HS-5 (cell line): ENCODE measurements around the gene ANKRD11.

Experiments used
- DNase-seq: peaks from one replicate; pipeline ENCODE4 v3.0.0-alpha.2; 2012; ENCODE audit warnings: low read depth

The ANKRD11 gene

GRCh38 chr16:89490439-89491237 is at the start of gene ANKRD11:
Gene ANKRD11 (minus strand): TSS chr16:89490561. CDS start chr16:89317019, 173,542 bp downstream.
- DNase-seq, result peak; percentile 78

- no peak for DNase-seq
Observed at GRCh38 chr16:89538286-89538685, 47.9 kb upstream of the ANKRD11 start.

DNA sequence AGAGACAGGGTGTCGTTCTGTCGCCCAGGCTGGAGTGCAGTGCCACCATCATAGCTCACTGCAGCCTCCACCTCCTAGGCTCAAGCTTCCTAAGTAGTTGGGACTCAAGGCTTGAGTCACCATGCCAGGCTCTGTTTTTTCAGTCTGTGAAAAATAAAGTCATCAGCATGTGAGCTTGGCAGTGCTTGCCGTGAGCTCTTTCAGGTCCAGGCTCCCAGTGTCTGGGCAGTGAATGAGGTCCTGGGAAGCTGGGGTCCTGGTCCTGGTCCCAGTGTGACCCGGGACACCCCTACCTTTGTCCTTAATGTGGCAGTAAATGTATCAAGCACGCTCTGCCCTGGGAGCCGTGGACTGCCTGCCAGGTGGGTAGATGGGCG is 47.2 kb upstream of the ANKRD11 start:
- no peak for DNase-seq

DNA sequence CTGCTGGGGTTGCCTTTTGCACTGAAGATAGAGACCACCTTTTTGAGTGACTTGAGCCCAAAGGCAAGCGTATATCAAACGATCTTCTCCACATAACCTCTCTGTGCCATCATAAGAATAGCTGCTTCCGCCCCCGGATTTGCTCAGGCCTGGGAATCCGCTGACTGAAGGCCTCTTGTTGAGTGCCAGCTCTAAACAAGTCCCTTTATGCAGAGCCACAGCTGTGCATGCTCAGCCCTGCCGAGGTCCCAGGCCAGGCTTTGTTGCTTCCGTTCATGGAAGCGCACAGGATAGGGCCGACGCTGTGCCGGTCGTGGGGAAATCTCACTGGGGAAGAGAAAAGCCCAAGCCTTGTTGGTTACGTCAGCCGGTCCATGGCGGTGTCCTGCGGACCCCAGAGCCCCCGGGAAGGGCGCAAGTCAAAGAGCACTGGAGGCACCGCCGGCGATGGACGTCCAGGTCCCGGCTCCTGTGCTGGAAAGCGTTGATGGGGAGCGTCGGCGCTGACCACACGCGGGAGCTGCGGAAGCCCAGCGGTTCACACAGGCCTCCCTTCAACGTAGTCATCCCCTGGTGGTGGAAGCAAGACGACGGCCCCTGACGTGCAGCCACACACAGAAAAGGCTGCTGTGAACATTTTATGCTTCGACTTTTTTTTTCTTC is 46.7 kb upstream of the ANKRD11 start:
- DNase-seq, result no peak

DNA sequence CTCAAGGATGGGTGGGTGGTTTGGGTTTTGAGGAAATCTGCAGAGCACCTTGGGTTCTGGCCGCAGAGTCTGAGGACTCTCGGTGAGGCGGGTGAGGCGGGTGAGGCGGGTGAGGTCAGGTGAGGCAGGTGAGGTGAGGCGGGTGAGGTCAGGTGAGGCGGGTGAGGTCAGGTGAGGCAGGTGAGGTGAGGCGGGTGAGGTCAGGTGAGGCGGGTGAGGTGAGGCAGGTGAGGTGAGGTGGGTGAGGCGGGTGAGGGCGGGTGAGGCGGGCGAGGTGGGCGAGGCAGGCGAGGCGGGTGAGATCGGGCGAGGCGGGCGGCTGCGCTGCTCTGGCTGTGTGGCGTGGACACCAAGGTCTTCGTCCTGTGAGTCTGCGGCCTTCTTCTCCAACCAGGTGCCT is 46.0 kb upstream of the ANKRD11 start:
- no peak for DNase-seq

- DNase-seq, result no peak
Observed at GRCh38 chr16:89534252-89534756, 43.9 kb upstream of the ANKRD11 start.

- no peak for DNase-seq
Observed at GRCh38 chr16:89531821-89532526, 41.6 kb upstream of the ANKRD11 start.

GRCh38 chr16:89530401-89531381 is 40.3 kb upstream of the ANKRD11 start:
- DNase-seq, result no peak

DNA sequence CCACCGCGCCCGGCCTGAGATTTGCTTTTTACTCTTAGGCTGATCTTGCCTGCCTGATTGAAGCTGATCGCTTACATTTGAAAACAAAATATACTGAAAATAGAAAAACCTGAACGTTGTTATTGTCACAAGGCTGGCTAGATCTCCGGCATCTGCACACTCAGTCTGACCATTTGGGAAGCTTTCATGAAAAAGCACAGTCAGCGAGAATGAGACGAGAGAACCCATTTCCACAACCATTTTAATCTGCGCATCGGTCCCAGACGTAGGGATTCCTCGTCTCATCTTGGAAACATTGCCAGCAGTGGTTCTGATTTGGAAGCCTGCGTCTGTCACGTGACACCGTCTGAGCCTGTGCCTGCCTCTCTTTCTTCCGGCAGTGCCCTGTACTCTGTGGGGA is 38.7 kb upstream of the ANKRD11 start:
- no peak for DNase-seq

DNA sequence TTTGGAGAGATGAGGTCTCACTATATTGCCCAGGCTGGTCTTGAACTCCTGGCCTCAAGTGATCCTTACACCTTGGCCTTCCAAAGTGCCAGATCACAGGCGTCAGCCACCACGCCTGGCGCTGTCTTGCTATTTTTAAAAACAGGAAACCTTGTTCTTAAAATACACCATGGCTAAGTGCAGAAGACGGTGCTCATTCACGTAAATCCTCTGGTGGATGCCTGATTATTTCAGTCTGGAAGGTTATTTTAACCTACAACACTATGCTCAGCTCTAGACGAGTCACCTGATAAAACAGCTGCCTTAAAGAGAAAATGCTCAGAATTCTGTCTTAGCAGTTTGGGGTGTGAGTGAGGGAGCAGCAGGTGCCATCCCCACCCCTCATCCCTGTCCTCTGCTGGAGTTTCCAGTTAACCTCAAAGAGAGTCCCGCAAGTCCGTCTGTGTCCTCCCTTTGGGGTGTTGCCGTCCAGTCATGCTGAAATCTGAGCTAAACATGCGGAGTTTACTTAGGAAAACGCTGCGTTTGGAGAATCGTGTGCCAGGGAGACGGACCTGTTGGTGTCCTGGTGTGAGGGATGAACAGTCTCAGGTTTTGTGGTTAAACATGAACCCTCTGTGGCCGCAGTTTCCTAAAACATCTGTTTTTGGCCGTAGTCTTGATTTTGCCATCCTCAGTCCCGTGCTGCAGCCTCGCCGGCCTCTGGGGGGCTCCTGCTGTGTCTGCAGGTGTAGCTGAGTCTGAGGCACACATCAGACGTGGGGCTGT is 35.0 kb upstream of the ANKRD11 start:
- DNase-seq, result no peak

GRCh38 chr16:89523680-89524344 is 33.5 kb upstream of the ANKRD11 start:
- no peak for DNase-seq

DNA sequence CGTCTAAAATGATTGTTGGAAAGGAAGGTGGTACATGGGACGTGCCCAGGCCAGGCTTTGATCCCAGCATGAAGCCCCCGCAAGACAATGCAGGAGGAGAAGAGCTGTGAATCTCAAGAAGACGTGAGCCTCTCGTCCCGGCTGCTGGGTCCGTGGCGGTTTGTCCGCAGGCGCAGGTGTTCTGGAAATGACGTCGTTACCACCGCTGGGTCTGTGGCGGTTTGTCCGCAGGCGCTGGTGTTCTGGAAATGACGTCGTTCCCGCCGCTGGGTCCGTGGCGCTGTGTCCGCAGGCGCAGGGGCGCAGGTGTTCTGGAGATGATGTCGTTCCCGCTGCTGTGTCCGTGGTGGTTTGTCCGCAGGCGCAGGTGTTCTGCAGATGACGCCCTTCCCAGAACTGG is 31.9 kb upstream of the ANKRD11 start:
- DNase-seq, result no peak

- DNase-seq, result no peak
Observed at GRCh38 chr16:89519881-89520280, 29.5 kb upstream of the ANKRD11 start.

DNA sequence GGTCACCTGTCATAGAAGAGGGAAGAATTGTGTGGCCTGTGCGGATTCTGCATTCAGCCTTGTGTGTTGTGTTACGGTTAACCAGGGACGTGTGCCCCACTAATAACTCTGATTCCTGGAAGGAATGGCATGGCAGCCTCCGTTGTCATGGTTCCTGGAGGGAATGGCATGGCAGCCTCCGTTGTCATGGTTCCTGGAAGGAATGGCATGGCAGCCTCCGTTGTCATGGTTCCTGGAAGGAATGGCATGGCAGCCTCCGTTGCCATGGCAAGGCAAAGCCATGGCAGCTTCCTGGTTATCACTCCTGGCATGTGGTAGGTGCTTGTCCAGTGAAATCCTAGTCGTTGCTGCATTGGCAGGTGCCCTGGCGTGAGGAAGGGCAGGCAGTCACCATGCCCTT is 26.8 kb upstream of the ANKRD11 start:
- DNase-seq, result no peak

GRCh38 chr16:89512453-89512852 is 22.1 kb upstream of the ANKRD11 start:
- no peak for DNase-seq

- no peak for DNase-seq
Observed at GRCh38 chr16:89511374-89511773, 21.0 kb upstream of the ANKRD11 start.

GRCh38 chr16:89510526-89510925 is 20.2 kb upstream of the ANKRD11 start:
- DNase-seq, result no peak

- no peak for DNase-seq
Observed at GRCh38 chr16:89507834-89508590, 17.7 kb upstream of the ANKRD11 start, which contains the start of gene SPG7. Gene SPG7 (plus strand): TSS chr16:89508403. CDS start chr16:89508418, 15 bp downstream.

DNA sequence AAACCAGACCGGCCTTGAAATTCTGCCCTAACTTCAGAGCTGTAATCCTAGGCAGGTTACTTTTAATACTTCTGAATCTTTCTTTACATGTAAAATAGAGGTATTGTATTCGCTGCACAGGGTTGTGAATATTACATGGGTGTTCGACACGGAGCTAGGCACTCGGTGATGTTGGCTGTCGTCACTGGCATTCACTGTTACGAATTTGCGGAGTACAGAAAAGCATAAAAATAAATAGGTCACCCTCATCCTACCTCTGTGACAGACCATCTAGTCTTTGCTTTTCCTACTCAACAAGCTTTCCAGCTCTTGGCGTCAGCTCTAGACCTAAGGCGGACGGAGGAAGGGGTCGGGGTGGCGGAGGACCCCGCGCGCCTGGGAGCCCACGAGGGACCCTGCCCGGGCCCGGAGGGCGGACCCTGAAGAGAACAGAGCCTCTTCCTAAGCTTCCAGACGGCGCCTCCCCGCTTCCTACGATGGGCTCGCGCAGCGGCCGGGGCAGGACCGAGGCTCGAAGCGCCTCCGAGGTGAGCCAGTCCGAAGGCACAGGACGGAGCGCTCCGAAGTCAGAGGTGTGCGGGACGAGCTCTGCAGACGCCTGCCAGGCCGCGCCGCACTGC is 17.0 kb upstream of the ANKRD11 start:
- DNase-seq, result no peak
